Stimulated activated CD4-positive, alpha-beta T cell treated with anti-CD3 and anti-CD28 coated beads, TNF-alpha, amount 100 ng/mL, for 1 hour (primary cell): ENCODE measurements around the gene SRSF3.
"Not testable (repeated sequence)": the region's sequence is repeated elsewhere in the genome, so short reads cannot be mapped to it uniquely, and the experiment has no call there.

Source experiments
- DNase-seq, 3 donors: peaks; one replicate each; pipeline ENCODE4 v3.0.0-alpha.2; 2020; ENCODE audit warnings: low read depth in 3 of 3, low spot score in 1 of 3

Gene SRSF3

GRCh38 chr6:36594029-36594815, at the start of gene SRSF3:
TSS of gene SRSF3 (plus strand) at chr6:36594362. CDS start at chr6:36596763, 2,401 bp downstream.
- DNase-seq = peak; percentile 81 to 91 (median 90)

- no peak for DNase-seq
Measured at GRCh38 chr6:36545767-36546307, 48.3 kb upstream of the SRSF3 start.

- DNase-seq = no peak
Measured at GRCh38 chr6:36546308-36546919, 47.7 kb upstream of the SRSF3 start.

GRCh38 chr6:36546920-36547645, 47.1 kb upstream of the SRSF3 start, which contains the start of gene STK38:
TSS of gene STK38 (minus strand) at chr6:36547479. CDS start at chr6:36540202, 7,277 bp downstream.
- peak; percentile 83 to 95 (median 90) for DNase-seq

- no peak for DNase-seq
Measured at GRCh38 chr6:36547646-36548400, 46.3 kb upstream of the SRSF3 start.

- DNase-seq = no peak
Measured at GRCh38 chr6:36548401-36548743, 45.8 kb upstream of the SRSF3 start.

GRCh38 chr6:36550473-36551000, 43.6 kb upstream of the SRSF3 start:
- DNase-seq = no peak

- no peak for DNase-seq
Measured at GRCh38 chr6:36555750-36556252, 38.4 kb upstream of the SRSF3 start.

GRCh38 chr6:36556281-36556680, 37.9 kb upstream of the SRSF3 start:
- DNase-seq = no peak

GRCh38 chr6:36559011-36559793, 35.0 kb upstream of the SRSF3 start:
- no peak for DNase-seq

- DNase-seq = no peak
Measured at GRCh38 chr6:36560822-36561221, 33.3 kb upstream of the SRSF3 start.

- DNase-seq = no peak
Measured at GRCh38 chr6:36563237-36563927, 30.8 kb upstream of the SRSF3 start.

- no peak for DNase-seq
Measured at GRCh38 chr6:36563928-36564284, 30.3 kb upstream of the SRSF3 start.

GRCh38 chr6:36566418-36566905, 27.7 kb upstream of the SRSF3 start:
- DNase-seq = no peak

- no peak for DNase-seq
Measured at GRCh38 chr6:36570264-36570663, 23.9 kb upstream of the SRSF3 start.

GRCh38 chr6:36571122-36572043, 22.8 kb upstream of the SRSF3 start:
- DNase-seq = no peak

- not testable (repeated sequence) for DNase-seq
Measured at GRCh38 chr6:36572353-36573311, 21.5 kb upstream of the SRSF3 start.
